Mesenteric fat pad (tissue), 1 donor: Measurements from ENCODE around the gene KLF2. TPM values are rescaled to one million over a fixed set of nuclear protein-coding genes. Genes with fewer than 3 reads are reported as not detected.
"Not testable (repeated sequence)": the region's sequence is repeated elsewhere in the genome, so short reads cannot be mapped to it uniquely, and the experiment has no call there.

Experiments used
- DNase-seq: peaks from one replicate; pipeline ENCODE4 v3.0.0-alpha.2; 2020; ENCODE audit warnings: low spot score
- long read RNA-seq: library from polyadenylated mRNA; unstranded; transcript quantifications from one replicate; pipeline ENCODE4 v2.0.0, GENCODE V29; 2020
- total RNA-seq: library from RNA; stranded (reverse); fragmentation: NEBNext Ultra II Directional; extraction: Animal tissue kit (Norgen Biotek cat#: 25700); gene quantifications from one replicate; pipeline ENCODE4 v1.2.1, GENCODE V29; 2021
- donor health status: DM: yes; HTN: yes; CAD: no.

KLF2 gene
- 228 TPM for total RNA-seq
- long read RNA-seq, partial matches to known transcripts, result 8 of 16 reads
- long read RNA-seq, other reads (novel, unspliced or antisense), result 8 of 16 reads

DNA sequence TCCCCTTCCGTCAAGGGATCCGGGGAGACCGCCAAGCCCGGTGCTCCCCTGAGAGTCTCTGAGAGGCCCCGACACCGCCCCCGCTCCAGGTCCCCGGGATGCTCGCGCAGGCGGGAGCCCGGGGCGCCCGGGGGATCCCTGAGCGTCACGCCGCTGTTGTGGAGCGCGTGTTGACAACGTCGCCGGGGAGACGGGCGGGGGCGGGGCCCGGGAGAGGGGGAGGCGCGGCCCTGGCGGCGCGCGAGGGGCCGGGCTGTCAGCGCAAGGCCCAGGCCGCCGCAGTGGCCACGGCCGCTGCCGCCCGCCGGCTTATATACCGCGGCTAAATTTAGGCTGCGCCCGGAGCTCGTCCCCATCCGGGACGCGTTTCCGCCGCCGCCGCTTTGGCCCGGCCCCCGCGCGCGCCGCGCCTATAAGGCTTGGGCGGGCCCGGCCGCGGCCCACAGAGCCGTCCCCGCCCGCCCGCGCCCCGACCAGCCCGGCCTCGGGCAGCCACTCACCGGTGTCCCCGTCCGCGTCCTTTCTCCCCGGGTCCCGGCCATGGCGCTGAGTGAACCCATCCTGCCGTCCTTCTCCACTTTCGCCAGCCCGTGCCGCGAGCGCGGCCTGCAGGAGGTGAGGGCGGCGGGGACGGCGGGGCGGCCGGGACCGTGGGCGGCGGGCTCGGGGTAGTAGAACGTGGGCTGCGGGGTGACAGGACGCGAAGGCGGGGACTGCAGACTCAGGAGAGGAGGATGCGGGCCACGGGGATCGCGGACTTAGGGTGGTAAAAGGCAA lies at the start of gene KLF2:
Gene KLF2 (plus strand): TSS at position 443 of the 777 bp plus-strand sequence. CDS start 98 bp downstream, at position 541.
- peak; percentile 99 for DNase-seq

DNA sequence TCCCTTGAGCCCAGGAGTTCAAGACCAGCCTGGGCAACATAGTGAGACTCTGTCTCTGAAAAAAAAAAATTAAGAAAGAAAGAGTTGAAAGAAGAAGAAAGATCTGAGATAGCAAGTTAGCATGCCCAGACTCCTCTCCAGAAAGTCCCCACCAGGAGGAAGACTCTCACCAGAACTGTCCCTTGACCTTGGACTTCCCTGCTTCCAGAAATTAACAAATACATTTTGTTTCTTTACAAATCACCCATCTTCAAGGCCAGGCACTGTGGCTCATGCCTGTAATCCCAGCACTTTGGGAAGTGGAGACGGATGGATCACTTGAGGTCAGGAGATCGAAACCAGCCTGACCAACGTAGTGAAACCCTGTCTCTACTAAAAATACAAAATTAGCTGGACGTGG lies 44.3 kb upstream of the KLF2 start:
- DNase-seq, result no peak

DNA sequence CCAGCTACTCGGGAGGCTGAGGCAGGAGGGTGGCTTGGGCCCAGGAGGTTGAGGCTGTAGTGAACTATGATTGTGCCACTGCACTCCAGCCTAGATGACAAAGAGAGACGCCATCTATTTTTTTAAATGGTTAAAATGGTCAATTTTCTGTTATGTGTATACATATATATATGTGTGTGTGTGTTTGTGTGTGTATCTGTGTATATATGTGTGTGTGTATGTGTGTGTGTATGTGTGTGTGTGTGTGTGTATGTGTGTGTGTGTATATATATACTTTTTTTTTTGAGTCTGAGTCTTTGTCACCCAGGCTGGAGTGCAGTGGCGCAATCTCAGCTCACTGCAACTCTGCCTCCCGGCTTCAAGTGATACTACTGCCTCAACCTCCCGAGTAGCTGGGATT lies 42.9 kb upstream of the KLF2 start:
- no peak for DNase-seq

DNA sequence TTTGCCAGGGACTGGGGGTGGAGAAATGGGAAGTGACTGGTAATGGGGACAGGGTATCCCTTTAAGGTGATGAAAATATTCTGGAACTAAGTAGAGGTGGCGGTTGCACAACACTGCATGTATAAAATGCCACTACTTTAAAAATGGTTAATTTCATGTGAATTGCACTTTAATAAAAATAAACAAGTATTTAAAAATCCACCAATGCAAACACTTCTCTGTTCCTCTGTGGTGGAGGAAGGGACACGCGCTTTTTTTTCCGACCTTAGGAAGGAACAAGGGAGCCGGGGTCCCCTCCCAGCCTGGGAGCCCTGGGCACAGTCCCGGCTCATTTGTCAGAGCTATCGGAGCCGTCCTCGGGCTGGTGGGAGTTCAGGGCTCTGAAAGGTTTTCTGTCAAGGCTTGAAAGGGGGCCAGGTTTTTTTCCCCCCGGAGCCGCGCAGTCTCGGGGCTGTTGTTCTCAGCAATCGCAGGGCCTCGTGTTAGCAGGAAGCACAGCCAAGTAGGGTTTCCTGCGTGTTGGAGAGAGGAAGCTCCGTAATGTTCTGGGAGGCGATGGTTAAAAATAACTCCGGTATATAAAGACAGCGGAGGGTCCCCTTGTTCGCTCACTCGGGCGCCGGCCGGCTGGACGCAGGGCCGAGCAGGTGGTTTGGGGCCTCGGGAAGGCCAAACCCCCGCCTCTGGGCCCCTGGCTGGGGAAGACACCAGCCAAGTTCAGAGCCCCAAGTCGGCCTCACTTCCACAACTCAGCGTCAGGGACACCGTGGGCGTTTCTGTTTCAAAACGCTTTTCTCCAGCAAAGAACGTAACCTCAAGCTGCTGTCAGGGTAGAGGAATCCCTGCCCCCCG lies 41.2 kb upstream of the KLF2 start:
- peak; percentile 93 for DNase-seq

DNA sequence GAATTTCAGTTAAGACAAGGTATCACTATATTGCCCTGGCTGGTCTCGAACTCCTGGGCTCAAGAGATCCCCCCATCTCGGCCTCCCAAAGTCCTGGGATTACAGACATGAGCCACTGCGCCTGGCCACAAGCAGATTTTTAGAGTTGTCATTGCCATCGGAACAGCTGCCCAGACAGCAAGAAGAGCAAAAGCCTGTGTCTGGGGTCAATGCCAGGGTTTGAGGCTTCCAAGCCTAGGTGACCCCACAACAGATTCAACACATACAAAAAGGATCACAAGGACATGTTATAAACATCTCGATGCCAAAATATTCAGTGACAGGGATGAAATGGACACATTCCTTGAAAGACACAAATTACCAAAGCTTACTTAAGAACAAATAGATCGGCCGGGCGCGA lies 40.1 kb upstream of the KLF2 start:
- DNase-seq, result no peak

DNA sequence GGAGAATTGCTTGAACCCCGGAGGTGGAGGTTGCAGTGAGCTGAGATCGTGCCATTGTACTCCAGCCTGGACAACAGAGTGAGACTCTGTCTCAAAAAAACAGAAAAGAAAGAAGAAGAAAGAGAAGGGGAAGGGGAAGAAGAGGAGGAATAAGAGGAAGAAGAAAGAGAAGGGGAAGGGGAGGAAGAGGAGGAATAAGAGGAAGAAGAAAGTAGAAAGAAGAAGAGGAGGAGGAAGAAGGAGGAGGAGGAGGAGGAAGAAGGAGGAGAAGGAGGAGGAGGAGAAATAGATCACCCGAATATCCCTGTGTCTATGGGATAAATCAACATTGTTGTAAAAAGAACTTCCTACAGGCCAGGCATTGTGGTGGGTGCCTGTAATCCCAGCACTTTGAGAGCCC lies 39.5 kb upstream of the KLF2 start:
- DNase-seq, result not testable (repeated sequence)

DNA sequence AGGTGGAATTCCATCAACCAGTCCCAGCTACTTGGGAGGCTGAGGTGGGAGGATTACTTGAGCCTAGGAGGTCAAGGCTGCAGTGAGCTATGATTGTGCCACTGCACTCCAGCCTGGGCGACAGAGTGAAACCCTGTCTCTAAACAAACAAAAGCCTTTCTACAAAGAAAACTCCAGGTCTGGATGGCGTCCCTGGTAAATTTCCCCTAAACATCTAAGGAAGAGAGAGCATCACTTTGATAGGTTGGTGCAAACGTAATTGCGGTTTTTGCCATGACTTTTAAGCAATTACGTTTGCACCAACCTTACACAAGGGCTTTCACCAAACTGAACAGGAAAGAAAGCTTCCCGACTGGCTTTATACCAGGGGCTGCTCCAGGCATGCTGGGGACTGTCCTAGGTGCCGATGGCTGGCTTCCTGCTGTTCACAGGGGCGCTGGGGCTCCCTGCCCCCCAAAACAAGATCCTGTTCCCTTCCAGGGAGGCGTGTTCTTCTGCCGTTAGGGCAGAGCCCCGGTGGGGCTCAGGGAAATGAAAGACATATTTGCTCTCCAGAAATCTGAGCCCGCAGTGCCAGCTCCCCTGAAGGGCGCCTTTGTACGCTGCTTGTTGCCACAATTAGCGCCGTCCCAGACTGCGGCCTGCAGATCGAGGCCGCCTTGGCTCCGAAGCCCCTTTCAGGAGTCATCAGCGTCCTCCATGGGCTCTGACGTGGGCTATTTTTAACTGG lies 38.7 kb upstream of the KLF2 start:
- DNase-seq, result no peak

DNA sequence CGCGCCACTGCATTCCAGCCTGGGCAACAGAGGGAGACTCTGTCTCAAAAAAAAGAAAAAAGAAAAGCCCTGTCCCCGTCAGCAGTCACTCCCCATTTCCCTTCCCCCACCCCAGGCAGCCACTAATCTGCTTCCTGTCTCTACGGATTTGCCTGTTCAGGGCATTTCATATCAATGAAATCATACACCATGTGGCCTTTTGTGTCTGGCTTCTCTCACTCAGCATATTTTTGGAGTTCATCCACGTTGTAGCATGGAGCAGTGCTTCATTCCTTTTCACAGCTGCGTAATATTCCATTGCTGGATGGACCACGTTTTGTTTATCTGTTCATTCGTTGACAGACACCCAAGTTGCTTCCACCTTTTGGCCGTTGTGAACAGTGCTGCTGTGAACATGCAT lies 36.1 kb upstream of the KLF2 start:
- no peak for DNase-seq

DNA sequence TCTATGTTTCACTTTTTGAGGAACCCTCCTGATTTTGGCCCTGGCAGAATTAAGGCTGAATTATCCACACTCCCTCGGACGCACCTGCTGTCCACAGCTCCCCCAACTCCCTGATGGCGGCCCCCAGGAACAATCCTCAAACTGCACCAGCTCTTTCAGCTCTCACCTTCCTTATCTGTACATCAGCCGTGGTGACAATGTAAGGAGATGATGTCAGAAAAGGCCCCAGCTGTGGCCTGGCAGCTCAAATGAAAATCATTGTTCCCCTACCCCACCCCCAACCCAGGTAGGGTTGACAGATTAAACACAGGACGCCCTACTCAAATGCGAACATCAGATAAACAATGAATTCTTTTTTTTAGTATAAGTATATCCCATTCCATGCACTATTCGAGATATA lies 35.0 kb upstream of the KLF2 start:
- no peak for DNase-seq

DNA sequence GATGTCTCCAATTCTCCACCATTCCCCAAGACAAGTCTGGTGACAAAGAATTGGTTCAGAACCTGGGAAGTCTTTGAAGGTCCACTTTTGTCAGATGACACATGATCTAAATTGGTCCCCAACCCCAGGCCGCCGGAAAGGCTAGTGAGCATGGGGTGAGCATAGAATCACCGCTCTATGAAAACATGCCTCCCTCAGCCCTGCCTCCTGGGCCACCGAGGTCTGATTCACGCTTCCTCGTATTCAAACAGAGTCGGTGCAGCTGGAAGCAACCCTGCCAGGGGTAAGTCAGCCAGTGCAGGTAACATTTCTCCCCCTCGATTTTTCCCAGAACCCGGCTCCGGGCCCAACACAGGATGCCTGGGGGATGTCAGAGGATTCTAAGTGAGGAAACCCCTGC lies 33.9 kb upstream of the KLF2 start:
- DNase-seq, result no peak

DNA sequence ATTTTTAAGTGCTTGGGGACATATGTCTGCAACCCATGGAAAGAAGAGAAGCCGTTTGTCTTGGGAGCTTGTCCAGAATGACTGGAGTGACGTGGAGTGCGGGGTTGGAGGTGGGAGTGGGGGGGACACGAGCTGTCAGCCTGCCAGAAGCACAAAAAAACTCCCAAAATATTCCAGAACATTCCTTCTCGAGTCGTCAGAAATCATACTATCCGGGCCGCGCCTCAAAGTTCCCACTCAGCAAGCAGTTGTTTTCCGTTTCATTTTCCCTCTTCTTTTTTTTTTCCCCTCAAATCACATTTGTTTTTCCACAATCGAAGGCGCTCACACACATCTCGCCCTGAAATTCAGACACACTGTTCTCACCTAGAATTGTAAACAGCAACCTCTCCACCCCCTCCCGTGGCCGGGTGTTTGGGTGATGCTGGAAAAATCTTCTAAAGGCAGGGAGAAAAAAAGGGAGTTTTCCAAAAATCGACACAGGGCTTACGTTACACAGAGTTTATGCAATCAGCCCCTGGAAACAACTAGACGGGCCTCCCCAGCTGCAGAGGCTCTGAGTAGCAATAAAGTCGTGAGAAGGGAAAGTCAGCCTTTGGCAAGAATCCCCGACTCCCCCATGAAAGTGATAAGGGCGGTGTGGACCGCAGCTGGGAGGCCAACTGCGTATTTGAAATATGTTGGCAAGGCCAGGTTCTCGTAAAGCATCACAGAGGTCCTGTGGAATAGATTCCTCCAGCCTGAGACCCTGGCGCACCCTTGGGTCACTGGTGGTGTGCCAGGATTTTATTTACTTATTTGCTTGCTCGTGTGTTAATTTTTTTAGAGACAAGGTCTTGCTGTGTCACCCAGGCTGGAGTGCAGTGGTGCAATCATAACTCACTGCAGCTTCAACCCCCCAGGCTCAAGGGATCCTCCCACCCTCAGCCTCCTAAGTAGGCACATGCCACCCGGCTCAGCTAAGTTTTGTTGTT lies 31.2 kb upstream of the KLF2 start:
- DNase-seq, result no peak

DNA sequence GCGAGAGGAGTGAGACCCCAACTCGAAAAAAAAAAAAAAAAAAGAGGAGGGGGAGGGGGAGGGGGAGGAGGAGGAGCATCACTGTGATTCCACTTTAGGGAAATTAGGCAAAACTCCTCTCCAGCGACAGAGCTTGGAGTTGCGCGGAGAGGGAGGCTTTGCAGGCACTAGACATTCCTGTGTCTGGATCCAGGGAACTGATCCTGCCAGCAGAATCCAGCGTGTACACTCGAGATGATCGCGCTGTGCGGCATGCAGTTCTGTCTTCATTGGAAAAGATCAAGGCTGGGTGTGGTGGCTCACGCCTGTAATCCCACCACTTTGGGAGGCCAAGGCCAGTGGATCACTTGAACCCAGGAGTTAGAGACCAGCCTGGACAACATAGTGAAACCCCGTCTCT lies 29.6 kb upstream of the KLF2 start:
- no peak for DNase-seq

DNA sequence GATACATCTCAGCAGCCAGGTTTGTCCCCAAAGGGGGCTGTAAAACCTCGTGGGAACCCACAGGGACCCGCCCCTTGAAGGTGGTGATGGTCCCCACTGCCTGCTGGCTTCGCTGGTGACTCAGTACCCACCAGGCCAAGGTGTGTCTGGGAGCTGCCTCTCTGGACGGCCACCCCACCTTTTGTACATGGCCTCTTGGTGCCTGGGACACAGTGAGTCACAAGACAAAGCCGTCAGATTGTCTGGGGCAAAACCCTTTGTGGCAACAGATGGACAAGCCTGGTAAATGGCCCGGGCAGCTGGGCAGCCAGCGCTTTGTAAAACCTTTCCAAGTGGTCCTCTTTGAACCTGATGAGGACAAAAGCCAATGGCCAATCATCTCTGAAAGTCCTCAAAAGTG lies 27.9 kb upstream of the KLF2 start:
- no peak for DNase-seq

DNA sequence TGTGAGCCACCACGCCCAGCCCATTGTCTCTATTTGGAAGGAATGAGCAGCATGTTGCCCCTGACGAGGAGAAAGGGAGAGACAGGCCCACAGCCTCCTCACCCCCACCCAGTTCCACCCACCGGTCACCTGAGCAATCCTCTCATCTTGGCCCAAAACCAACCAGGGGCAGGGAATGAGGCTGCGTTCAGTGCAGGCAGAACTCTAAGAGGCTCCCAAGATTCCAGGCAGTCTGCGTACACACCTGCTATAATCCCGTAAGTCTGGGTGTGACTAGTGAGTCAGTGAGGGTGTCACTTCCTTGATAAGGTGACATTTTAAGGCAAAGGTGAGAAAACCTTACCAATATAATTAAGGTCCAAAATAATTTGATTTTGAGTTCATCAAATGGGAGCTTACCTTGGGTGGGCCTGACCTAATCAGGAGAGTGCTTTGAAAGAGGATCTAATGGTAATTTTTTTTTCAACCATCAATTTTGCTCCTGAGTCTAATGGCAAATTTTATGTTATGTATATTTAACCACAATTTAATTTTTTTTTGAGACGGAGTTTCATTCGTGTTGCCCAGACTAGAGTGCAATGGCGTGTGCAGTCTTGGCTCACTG lies 26.9 kb upstream of the KLF2 start:
- no peak for DNase-seq

DNA sequence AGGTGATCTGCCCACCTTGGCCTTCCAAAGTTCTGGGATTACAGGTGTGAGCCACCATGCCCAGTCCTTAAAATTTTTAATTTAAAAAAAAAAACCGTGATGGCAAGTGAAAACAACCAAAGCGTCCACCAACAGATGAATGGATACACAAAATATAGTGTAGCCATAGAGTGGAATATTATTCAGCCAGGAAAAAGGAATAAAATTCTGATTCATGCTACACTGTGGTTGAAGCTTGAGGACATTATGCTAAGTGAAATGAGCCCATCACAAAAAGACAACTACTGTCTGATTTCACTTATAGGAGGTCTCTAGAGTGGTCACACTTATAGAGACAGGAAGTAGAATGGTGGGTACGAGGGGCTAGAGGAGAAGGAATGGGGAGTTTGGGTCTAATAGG lies 26.3 kb upstream of the KLF2 start:
- no peak for DNase-seq

DNA sequence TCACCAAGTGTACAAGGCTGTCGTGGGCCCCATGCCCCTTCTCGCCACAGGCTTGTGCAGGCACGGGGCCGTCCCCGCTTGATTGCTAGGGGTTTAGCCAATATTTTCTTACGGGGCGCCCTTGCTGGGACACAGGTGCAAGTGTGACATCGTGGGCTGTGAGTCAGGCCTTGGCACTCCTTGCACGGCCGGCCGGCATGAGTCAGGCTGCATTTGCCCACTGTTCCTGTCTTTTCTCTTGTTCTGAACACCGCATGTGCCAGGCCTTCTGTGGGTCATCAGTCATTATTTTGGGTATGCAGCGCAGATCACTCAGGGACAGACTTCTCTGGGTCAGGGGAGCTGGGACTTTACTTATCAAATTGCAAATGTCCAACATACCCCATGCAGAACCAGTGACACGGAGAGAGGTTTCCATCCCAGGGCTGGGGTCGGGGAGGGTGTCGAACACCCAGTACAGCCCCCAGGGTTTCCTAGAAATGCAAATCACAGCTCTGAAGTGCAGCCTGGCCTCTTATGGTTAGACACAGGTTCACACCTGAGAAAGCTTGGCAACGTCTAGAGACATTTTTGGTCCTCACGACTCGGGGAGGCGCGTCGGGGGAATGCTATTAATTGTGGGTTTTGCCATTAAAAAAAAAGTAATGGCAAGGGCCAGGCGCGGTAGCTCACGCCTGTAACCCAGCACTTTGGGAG lies 22.5 kb upstream of the KLF2 start:
- DNase-seq, result no peak

DNA sequence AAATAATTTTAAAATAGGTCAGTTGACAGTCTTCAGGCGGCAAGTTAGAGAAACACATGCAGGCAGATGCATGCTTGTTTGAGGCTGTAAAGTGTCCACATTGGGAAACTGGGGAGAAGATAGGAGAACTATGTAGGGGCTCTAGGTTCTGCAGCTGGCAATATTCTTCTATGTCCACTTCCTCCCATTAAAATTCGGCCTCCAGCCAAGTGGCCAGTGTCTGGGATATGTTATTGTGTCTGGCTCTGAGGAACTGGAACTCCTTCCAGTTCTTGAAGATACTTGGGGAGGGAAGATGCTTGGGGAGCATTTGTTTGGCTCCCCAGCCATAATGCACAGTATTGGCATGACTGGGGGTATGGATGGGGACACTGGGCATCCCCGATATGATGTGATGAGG lies 20.9 kb upstream of the KLF2 start:
- no peak for DNase-seq

DNA sequence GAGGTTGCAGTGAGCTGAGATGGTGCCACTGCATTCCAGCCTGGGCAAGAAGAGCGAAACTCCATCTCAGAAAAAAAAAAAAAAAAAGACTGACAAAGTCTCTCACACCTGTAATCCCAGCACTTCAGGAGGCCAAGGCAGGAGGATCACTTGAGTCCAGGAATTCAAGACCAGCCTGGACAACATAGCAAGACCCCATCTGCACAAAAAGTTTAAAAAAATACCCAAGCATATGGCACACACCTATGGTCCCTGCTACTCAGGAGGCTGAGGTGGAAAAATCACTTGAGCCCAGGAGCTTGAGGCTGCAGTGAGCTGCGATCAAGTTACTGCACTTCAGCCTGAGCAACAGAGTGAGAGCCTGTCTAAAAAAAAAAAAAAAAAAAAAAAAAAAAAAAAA lies 20.1 kb upstream of the KLF2 start:
- DNase-seq, result not testable (repeated sequence)

DNA sequence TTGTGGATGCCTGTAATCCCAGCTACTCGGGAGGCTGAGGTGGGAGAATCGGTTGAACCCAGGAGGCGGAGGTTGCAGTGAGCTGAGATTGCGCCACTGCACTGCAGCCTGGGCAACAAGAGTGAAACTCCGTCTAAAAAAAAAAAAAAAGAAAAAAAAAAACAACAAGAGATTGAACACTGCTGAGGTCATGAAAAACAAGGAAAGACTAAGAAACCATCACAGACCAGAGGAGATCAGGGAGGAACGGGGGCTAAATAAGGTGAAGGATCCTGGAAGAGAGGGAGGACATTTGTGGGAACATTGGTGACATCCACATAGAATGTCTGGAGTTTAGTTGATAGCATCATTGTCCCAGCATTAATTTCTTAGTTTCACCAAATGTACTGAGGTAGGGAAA lies 19.6 kb upstream of the KLF2 start:
- DNase-seq, result not testable (repeated sequence)
